GM18951 (cell line): ENCODE results near the gene SPATA31C1.

Experiments
- POLR2A ChIP-seq: IDR thresholded peaks from 4 replicates; pipeline ENCODE4 v1.6.1; 2011; ENCODE audit warnings: mild to moderate bottlenecking; ENCODE audit not compliant: insufficient read length, insufficient read depth; ENCODE audit errors: extremely low read depth
- in situ Hi-C: fragments of 300-500 bp; cut with MboI; formaldehyde crosslinking; loops from one replicate; pipeline ENCODE4 v1.12.0; 2022; ENCODE audit warnings: low sequenced_read_pairs, mixed read lengths, inconsistent platforms; ENCODE audit not compliant: unreplicated experiment

Gene SPATA31C1

DNA sequence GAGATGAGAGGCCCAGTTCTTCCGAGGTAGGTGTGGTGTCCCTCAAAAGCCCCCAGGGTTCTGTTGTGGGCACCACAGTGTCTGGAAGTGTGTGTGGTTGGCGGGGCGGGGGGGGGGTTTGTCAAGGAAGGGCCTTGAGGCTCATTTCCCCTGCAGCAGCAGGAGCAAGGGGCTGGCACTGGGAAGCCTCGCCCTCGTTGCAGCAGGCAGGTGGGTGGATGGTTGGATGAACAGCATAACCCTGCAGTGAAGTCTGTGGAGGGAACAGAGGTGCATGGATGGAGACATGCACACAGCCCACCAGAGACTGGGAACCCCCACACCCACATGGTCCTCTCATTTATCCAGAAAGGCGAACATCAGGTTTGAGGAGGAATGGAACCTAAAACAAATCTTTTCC, 37.1 kb upstream of the SPATA31C1 start:
- no peak for TF ChIP-seq POLR2A
- in situ Hi-C loops: no loop called here

DNA sequence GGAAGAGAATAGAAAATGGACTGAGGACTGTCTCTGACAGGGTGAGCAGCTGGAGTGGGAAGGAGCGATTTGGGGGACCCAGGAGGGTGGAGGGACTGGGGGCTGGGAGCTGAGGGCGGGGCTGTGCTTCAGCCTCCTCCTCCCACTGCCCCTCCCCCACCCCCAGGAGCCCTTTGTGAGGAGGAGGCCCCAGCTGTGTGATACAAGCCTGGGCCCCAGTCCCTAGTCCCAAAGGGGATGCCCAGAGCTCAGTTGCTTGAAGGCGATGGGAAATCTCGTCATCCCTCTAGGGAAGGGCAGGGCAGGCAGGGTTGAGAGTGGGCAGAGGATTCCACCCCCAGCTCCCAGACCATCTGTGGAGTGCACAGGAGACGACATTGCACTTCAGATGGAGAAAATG, 35.1 kb upstream of the SPATA31C1 start, which contains the start of gene SPATA31E1:
Gene SPATA31E1, plus strand, starts transcription at position 251 of the 400 bp plus-strand sequence. Its CDS starts 15 bp downstream, at position 266.
- in situ Hi-C loops: no loop called here

DNA sequence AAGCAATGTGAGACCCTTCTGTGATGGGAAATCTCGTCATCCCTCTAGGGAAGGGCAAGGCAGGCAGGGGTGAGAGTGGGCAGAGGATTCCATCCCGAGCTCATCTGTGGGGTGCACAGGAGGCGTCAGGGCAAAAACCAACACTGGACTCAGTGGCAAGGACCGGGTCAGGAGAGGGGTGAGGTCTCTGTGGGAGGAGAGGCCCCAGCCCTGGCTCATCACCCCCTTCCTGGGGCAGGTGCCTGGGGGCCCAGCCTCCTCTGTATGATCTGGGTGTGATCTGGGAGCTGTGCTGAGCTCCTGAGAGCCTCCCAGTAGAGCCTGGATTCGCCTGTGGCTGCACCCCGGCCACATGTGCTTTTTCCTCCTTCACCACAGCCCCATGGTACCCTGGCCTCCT, 34.5 kb upstream of the SPATA31C1 start:
- in situ Hi-C loops: no loop called here

More for the DNA sequence above, 35.1 kb upstream of the SPATA31C1 start, which contains the start of gene SPATA31E1:
- TF ChIP-seq POLR2A: no peak

DNA sequence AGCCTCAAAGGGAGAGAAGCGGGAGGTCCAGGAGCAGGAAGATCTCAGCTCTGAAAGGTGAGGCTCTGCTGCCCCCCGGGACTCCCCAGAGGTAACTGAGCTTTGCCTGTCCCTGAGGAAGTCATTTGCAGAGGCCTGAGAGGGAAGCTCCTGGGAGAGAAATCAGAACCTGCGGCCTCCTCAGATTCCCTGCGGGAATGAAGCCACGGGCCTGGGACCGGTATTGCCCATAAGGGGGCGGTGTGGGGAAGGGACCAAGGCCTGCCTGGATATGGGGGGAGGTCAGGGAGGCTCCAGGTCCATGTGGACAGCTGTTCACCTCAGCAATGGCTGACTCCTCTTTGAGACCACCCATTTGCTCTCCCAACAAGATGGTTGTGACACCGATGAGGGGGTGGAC, 33.8 kb upstream of the SPATA31C1 start:
- no peak for TF ChIP-seq POLR2A
- in situ Hi-C loops: no loop called here

More for the DNA sequence above, 34.5 kb upstream of the SPATA31C1 start:
- TF ChIP-seq POLR2A: no peak

DNA sequence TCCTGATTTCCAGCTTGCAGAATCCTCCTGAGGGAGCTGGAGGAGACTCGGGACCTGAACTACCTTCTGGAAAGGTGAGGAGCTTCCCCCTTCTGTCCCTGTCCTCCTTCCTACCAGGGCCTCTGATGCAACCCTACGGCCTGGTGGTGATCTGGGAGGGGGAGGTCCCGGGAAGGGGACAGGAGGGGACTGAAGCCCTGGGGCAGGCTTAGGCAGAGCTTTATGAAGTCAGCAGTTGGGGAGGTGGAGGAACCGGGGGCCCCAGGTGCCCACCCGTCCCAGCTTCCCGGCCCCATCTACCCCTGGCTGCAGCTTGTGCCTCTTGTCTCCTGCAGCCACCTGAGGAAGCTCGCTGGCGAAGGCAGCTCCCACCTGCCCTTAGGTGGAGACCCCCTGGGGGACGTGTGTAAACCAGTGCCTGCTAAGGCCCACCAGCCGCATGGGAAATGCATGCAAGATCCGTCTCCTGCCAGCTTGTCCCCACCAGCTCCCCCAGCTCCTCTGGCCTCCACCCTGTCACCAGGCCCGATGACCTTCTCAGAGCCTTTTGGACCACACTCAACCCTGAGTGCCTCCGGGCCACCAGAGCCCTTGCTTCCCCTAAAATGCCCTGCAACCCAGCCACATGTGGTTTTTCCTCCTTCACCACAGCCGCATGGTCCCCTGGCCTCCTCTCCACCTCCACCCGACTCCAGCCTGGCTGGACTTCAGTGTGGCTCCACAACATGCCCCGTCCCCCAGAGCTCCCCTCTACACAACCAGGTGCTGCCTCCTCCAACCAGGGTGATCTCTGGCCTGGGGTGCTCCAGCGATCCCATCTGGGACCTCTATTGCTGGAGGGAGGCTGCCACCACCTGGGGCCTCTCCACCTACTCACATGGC, 32.9 kb upstream of the SPATA31C1 start:
- in situ Hi-C loops: no loop called here
- TF ChIP-seq POLR2A: no peak

DNA sequence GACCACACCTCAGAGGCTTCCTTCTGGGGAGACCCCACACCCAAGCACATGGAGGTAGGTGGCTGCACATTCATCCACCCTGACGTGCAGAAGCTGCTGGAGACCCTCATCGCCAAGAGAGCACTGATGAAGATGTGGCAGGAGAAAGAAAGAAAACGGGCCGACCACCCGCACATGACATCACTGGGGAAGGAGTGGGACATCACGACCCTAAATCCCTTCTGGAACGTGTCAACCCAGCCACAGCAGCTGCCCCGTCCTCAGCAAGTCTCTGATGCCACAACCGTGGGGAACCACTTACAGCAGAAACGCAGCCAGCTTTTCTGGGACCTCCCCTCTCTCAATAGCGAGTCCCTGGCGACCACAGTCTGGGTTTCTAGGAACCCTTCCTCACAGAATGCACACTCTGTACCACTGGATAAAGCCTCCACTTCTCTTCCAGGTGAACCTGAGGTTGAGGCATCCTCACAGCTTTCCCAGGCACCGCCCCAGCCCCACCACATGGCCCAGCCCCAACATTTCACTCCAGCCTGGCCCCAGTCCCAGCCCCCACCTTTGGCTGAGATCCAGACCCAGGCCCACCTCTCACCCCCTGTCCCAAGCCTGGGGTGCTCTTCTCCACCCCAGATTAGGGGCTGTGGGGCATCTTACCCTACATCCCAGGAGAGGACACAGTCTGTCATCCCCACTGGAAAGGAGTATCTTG, 32.1 kb upstream of the SPATA31C1 start:
- in situ Hi-C loops: no loop called here

GRCh38 chr9:87886210-87886932, 31.4 kb upstream of the SPATA31C1 start:
- in situ Hi-C loops: no loop called here
- no peak for TF ChIP-seq POLR2A

More for the DNA sequence above, 32.1 kb upstream of the SPATA31C1 start:
- no peak for TF ChIP-seq POLR2A

- in situ Hi-C loops: no loop called here
- no peak for TF ChIP-seq POLR2A
These were observed 30.7 kb upstream of the SPATA31C1 start for GRCh38 chr9:87886933-87887505.

DNA sequence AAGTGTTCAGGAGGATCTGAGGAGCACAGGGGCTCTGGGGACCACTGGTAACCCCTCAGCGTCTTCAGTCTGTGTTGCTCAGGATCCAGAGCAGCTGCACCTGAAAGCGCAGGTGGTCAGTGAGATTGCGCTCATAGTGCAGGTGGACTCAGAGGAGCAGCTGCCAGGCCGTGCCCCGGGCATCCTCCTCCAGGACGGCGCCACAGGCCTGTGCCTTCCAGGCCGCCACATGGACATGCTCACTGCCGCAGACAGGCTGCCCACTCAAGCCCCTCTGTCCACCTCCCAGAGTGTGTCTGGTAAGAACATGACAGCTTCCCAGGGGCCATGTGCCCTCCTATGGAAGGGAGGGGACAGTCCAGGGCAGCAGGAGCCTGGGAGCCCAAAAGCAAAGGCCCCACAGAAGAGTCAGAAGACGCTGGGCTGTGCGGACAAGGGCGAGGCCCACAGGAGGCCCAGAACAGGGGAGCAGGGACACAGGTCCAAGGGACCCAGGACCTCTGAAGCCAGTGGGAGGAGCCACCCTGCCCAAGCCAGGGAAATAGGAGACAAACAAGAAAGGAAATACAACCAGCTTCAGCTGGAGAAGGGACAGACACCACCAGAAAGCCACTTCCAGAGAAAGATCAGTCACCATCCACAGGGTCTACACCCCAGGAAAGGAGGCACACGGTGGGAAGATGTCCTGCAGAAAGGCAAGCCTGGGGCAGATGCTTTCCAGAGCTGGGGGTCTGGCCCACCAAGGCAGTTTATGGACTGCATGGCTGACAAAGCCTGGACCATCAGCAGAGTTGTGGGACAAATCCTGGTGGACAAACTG, 29.9 kb upstream of the SPATA31C1 start:
- in situ Hi-C loops: no loop called here

GRCh38 chr9:87888501-87888900, 29.3 kb upstream of the SPATA31C1 start:
- in situ Hi-C loops: no loop called here
- TF ChIP-seq POLR2A: no peak

More for the DNA sequence above, 29.9 kb upstream of the SPATA31C1 start:
- no peak for TF ChIP-seq POLR2A

GRCh38 chr9:87889065-87889881, 28.5 kb upstream of the SPATA31C1 start:
- no peak for TF ChIP-seq POLR2A
- in situ Hi-C loops: no loop called here
